ENCODE measurements around the gene CDH4.
"Not testable (repeated sequence)": the region's sequence is repeated elsewhere in the genome, so short reads cannot be mapped to it uniquely, and the experiment has no call there.

CDH4 gene

DNA sequence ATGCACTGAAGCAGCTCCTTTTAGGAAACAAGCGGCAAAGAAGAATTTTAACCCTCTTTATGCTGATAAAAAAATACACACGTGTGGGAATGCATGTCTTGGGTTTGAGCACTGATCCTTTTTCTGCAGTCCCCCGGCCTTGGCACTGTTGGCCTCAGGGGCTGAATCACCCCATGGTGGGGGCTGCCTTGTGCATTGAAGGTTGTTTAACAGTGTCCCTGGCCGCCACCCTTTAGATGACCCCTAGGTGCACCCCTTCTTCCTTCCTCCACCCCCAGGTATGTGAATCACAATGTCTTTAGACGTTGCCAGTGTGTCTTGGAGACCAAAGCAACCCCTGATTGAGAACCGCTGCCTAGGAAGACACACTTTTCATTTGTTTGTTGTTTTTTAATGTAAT, 190.7 kb downstream of the CDH4 start:
- FAIRE-seq: no peak

DNA sequence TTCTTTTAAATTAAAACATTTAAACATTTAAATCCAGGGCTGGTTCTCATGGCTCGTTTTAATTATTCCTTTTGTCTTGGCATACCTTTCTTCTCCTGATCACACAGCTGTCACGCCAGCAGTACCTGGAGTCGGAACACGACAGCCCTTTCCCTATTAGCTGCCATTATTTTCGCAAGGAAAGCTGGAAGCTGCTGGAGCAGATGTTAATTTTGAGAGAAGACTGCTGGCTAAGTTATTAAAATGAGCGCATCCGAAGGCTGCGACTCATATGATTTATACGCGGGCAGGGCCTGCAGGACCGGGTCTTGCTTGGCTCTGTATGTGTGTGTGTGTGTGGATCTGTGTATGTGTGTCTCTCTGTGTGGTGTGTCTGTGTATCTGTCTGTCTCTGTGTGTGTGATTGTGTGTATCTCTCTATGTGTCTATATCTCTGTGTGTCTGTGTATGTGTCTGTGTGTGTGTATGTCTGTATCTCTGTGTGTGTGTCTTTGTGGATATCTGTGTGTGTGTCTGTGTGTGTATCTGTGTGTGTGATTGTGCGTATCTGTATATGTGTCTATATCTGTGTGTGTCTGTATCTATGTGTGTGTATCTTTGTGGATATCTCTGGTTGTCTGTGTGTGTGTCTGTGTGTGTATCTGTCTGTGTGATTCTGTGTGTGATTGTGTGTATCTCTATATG, 191.5 kb downstream of the CDH4 start:
- no peak for FAIRE-seq

DNA sequence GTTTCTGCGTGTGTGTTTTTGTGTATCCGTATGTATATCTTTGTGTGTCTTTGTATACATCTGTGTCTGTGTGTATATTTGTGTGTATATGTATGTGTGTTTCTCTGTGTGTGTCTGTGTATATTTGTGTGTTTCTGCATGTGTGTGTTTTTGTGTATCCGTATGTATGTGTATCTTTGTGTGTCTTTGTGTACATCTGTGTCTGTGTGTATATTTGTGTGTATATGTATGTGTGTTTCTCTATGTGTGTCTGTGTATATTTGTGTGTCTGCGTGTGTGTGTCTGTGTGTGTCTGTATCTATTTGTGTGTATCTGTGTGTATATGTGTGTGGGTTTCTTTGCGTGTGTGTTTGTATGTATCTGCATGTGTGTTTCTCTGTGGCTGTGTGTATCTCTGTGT, 192.6 kb downstream of the CDH4 start:
- no peak for FAIRE-seq

DNA sequence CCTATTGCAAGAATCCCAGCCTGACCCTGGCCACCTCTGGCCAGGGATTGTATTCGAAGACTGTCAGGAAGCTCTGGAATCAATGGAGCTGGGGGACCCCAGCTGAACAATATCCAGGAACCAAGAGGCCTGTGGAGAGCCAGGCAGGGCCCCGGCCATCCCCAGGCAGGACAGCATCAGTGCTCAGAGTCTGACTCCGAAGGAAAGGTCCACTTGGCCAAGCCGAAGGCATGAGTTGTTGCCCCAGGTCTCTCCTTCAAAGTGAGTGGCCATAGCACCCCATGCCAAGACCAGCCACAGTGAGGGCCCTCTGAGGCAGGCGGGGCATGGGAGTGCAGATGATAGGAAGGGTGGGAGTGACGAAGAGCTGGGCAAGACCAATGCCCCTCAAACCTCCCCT, 193.1 kb downstream of the CDH4 start:
- no peak for FAIRE-seq

DNA sequence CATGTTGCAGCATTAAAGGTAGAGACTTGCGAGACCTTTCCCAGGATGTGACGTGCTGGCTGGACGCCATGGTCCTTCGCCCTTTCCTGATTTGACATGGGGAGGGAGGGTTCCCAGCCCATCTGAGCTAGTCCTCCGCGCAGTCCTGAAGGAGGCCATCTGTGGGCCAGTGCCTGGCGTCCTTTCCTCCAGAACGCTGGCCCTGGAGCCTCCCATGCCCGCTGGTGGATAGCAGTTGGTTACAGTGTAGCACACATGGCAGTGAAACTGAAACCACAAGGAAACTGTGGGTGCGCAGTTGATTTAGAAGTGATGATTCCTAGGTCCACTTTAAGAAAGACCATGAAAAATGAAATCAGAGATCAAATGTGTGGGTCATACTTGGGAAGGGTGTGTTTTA, 193.7 kb downstream of the CDH4 start:
- FAIRE-seq: no peak

DNA sequence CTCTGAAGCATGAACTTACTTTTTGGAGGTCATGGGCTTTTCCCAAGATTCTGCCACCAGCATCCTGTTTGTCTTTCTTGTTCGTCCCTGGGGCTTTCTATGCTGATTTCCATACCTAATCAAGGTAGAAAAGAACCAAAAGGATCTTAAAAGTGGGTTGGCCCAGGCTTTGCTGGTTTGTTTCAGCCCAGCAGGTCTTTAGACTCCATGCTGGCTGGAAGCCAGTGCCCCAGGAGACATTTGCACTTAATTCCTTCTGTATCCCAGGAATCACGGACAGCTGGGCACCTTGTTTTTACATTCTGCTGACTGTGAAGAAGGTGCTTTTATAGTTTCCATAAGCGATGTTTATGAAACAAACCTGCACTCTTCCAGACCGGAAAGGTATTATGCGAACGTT, 195.9 kb downstream of the CDH4 start:
- FAIRE-seq: no peak

DNA sequence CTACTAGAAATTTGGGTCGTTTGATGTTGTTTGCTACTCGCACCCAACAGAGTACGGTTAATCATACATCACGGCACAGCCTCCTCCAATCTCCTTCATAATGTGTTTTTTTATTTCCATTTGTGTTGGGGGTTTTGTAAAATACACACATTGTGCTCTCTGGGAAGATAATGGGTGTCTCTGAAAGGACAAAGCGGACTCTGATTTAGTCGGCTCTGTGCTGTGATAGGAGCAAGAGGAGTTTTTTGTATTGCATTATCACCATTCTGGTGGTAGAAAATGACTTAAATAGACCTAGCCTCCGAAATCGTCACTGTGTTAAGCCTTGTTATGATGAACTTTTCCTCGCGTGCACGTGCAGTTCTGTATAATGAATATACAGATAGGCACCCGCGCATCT, 196.3 kb downstream of the CDH4 start:
- no peak for FAIRE-seq

DNA sequence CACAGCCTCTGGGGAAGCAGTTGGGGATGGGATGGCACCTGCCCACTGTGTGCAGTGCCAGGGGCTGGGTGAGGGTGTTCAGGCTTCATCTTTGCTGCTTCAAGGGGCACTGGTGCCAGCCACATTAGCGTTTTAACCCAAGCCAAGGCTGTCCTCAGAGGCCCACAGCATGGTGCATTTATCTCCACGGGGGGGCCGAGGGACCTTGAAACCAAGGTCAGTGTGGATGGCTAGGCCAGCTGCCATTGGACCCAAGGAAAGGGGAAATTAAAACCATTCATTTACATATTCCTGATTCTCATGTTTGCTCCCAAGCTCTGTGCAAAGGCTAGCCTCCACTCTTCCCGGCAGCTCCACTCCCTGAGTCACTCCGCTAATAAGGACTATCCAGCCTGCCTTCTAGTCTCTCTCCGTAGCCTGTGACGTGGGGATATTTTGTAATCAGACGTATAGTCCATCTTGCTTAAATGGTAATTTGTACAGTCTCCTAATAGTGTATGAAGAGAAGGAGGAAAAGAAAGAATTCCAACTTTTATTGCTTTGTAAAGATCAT, 197.1 kb downstream of the CDH4 start:
- FAIRE-seq: no peak

DNA sequence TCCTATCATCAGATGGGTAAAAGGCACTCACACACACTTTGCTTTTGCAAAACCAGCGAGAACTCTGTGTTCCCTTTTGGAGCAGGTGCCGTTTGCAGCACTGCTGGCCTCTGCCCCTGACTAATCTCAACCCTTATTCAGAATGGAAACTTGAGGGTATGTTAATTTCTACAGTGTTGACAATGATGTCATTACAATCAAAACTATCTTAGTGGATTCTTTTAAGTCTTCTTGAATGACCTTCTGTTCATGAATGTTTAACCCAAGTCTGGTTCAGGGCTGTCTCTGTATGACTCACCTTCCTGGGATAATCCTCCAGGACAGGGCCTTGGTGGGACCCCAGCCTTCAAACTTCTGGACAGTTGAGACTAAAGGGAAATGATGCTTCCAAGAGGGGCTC, 197.9 kb downstream of the CDH4 start:
- FAIRE-seq: no peak

DNA sequence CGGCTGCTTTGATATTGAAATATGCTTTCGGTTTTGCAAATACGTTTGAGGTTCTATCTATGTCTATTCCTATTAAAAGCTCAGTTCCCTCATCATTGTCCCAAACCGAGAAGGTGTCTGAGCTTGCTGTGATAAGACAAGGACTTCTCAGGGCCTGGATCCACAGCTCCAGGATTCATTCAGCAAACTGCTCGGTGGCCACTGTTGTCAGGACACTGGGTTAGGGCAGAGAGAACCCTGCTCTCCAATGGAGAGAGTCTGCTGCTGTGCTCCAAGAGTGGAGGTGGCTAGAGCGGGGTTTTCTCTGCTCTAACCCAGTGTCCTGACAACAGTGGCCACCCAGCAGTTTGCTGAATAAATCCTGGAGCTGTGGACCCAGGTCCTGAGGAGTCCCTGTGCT, 198.5 kb downstream of the CDH4 start:
- no peak for FAIRE-seq

DNA sequence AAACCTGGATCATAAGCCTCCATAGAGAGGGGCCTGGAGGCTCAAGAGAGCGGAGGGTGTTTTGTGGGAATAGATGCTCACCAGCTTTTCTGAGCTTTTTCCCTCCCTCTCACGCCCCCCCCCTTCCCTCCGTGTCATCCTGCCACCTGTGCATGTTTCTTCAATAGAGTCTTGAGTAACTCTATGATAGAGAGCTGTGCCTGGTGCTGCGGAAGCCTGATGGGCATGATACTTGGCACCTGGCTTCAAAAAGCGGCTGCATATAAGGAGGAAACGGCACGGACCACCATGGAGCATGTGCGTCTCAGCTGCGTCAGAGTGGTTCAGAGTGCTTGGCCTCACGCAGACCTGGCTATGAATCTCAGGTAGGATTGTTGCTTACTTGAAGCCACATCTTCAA, 198.9 kb downstream of the CDH4 start:
- FAIRE-seq: no peak

DNA sequence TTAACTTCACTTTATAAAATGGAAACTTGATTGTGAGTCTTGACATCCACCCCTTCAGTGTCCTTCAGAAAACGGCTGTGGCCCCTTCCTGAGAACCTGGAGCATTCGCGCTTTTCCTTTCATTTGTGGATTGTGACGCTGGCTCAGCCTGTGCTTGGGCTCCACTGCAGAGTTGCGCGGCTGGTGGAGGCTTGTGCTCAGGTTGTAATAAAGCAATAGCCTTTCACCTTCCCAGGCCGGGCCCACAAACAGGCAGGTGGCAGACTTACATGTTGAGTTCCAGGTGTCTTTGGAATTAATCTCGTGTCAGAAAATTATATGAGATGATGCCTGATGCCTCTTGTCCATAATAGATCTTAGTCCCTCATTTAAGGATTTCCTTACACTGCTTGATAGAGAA, 199.9 kb downstream of the CDH4 start:
- FAIRE-seq: no peak

DNA sequence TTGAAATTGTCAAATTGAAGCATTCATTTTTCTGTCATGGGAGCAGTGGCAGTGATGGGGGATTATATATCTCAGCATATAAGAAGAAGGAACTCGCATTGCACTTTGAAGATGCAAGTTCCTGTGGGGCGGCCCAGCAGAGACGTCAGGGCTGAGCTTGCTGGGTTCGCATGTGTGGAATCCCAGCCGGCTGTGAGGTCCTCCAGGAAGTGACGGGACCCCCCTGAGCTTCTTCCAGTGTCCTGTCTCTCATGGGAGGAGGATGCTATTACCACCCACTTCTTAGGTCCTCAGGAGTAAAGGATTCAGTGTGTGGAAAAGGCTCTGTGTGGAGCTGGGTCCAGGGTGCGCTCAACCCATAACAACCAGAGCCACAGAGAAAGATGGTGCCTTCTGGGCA, 201.2 kb downstream of the CDH4 start:
- no peak for FAIRE-seq

DNA sequence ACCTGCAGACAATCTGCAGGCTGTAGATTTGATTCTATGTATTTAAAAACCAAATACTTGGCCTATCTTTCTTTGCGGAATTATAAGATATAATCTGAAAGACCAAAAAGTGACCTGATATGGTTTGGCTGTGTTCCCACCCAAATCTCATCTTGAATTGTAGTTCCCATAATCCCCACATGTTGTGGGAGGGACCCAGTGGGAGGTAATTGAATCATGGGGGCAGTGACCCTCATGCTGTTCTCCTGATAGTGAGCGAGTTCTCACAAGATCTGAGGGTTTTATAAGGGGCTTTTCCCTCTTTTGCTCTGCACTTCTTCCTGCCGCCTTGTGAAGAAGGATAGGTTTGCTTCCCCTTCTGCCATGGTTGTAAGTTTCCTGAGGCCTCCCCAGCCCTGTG, 201.6 kb downstream of the CDH4 start:
- FAIRE-seq: not testable (repeated sequence)

DNA sequence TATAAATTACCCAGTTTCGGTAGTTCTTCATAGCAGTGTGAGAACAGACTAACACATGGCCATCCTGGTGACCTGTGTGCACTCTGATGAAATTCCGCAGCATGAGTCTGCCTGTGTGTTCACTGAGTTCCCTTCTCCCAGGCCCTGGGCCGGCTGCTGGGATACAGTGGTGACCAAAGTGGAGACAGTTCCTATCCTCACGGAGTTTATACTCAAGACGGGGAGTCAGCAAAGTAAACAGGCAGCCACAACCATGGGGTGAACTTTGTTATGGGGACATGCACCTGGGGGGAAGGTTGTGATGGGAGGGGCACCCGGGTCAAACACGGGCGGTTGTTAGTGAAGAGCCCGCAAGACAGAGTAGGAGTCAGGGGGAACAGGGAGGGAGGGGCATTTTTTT, 202.0 kb downstream of the CDH4 start:
- FAIRE-seq: no peak

DNA sequence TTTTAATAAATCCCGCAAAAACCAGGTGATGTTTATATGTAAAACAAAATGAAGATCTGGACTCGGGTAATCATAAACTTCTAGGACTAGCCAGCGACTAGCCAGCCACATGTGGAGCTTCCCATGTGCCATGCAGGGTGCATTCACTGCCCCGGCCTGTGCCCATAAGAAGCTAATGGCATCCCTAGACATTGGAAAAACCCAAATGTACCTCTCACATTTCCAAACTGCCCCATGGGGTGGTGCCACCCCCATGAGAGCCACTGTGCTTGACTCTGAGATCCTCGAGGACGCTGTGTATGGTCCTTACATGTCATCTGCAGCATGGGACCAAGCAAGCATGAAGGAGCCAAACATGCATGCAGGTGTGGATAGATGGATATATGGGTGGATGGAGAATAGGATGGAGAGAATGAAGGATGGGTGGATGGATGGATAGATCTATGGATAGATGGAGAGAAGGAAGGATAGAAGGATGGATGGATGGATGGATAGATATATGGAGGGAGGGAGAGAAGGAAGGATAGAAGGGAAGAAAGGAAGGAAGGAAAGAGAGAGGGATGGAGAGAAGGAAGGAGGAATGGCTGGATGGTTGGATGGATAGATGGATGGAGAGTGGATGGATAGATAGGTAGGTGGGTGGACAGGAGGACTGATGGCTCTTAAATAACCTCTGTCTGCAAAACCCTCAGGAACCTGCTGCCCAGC, 203.6 kb downstream of the CDH4 start:
- no peak for FAIRE-seq

DNA sequence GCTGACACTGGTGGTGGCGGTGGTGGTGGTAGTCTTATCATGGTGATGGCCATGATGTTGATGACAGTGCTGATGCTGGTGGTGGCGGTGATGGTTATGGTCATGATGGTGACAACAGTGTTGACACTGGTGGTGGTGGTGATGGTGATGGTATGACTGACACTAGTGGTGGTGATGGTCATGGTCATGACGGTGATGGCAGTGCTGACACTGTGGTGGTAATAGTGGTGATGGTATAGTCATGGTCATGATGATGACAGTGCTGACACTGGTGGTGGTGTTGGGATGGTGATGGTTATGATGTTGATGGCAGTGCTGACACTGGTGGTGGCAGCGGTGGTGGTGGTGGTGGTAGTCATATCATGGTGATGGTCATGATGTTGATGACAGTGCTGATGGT, 205.7 kb downstream of the CDH4 start:
- no peak for FAIRE-seq

DNA sequence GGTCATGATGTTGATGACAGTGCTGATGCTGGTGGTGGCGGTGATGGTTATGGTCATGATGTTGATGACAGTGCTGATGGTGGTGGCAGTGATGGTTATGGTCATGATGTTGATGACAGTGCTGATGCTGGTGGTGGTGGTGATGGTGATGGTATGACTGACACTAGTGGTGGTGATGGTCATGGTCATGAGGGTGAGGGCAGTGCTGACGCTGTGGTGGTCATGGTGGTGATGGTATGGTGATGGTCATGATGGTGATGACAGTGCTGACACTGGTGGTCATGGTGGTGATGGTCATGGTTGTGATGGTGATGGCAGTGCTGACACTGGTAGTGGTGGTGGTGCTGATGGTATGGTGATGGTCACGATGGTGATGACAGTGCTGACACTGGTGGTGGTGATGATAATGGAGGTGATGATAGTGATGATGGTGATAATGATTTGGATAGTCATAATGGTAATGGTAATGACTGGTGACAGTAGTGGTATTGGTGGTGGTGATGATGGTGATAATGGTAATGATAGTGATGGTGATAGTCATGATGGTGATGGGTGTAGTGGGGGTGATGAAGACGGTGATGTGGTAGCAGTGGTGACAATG, 206.2 kb downstream of the CDH4 start:
- FAIRE-seq: no peak

DNA sequence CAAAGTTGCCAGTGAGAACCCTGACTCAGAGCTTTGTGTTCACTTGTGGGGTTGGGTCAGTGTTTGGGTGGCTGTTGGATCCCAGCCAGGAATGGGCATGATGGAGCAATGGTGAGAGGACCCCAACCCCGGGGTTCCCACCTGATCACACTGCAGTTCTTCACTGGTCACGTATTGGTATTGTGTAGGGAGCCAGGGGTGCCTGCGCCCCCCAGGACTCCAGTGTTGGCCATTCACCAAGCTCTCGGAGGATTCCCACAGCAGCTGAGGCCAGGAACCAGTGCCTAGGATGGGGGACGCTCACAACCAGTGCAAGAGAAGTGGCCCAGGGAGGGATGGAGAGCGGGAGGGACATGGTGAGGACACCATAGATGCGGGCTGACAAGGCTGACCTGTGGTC, 207.2 kb downstream of the CDH4 start:
- FAIRE-seq: no peak

DNA sequence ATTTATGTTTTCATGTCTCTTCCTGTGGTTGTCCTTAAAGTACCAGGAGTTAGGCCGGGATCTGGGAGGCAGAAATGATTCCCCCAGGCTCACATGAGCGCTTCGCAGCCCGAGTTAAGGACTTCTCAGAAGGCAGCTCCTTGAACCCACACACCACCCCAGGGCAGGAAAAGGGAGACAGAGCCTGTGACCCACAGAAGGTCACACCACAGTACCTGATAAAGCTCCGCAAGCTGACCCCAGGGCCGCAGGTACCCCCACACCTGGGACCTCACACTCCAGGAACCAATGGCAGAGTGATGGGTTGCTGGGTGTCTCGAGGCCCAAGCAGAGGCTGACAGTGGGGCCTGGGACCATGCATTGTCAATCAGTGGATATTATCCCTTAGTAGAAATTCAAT, 207.6 kb downstream of the CDH4 start:
- FAIRE-seq: no peak

DNA sequence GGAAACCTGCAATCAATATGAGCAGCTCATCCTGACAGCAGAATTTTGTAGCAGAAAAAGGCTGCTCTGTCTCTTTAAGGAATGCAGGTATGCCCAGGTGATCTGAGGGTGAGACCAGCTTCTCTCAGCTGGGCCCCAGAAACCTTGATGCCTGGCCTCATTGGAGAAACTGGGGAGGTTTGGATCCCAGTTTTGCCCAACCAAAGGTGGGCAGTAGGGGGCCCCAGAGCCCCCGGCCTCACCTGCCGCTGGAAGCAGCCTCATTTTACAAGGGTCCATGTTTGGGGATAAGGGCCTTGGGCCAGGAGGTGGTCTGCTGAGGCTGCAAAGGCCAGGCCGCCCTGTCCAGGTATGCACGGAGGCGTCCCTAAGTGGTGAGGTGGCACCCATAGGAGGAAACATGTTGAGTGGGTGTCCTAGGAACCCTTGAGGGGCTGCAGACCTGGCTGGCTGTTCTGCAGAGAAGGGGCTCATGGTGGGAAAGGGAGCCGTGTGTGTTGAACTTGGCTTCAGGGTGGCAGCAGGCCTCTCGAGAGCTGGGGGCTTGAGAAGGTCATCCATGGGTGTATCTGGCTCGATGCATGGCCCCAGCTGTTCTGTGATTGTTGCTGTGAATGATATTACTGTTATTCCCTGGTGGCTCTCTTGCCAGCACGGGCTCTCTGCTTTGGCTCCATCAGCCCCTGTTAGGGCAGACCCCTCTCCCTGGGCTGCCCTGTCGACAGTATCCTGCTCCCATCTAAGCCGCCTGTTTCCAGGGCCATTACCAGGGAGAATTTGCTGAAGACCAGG, 208.4 kb downstream of the CDH4 start:
- no peak for FAIRE-seq

DNA sequence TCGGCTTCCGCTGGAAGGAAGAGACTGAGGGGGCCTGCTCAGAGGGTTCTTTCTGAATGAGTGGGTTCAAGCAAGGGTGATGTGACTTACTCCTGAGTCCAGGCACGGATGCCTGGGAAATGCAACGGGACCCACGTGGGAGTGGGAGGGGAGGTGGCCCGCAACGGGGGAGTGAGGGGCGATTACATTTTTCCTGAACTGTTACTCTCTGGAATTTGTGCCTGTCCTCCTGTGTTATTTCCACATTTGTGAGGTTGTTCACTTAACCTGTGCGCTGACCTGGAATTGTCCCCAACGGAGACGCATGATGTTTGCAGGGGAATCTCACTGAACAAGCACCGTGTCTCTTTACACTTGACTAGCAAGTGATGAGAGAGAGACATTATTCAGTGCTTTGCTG, 209.4 kb downstream of the CDH4 start:
- FAIRE-seq: no peak

All from TTC549 (cell line).